ENCODE measurements around the gene UCHL1. TPM values are rescaled to one million over a fixed set of nuclear protein-coding genes. Genes with fewer than 3 reads are reported as not detected.
"Not testable (repeated sequence)": the region's sequence is repeated elsewhere in the genome, so short reads cannot be mapped to it uniquely, and the experiment has no call there.

The UCHL1 gene
- total and polyA plus RNA-seq, 8 donors = 2.7 to 198 (median 12.1) TPM

DNA sequence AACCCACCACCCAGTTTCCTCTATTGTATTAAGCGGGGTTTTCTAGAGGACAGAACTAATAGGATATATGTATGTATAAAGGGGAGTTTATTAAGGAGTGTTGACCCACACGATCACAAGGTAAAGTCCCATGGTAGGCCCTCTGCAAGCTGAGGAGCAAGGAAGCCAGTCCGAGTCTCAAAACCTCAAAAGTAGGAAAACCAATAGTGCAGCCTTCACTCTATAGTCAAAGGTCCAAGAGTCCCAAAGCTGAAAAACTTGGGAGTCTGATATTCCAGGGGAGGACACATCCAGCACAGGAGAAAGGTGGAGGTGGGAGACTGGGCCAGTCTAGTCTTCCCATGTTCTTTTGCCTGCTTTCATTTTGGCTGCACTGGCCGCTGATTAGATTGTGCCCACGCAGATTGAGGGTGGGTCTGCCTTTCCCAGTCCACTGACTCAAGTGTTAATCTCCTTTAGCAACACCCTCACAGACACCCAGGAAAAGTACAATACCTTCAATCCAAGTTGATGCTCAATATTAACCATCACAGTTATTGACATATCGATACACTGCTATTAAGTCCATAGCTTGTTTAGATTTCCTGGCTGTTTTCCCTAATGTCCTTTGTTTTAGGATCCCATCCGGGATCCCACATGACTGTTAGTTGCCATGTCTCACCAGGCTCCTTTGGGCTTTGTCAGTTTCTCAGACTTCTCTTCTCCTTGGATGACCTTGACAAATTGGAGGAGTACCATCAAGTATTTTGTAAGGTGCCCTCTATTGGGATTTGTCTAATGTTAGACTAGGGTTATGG, 12.2 kb downstream of the UCHL1 start:
- DNase-seq (no peak), FAIRE-seq (no peak), ATAC-seq (no peak)
- no peaks in the 10 kb centered on the region for H3K36me3 ChIP-seq
- no peak overlapping the region for H3K27ac ChIP-seq
- no peaks in the 10 kb centered on the region for H3K9me3 ChIP-seq
- TF ChIP-seq, protein P1, sequence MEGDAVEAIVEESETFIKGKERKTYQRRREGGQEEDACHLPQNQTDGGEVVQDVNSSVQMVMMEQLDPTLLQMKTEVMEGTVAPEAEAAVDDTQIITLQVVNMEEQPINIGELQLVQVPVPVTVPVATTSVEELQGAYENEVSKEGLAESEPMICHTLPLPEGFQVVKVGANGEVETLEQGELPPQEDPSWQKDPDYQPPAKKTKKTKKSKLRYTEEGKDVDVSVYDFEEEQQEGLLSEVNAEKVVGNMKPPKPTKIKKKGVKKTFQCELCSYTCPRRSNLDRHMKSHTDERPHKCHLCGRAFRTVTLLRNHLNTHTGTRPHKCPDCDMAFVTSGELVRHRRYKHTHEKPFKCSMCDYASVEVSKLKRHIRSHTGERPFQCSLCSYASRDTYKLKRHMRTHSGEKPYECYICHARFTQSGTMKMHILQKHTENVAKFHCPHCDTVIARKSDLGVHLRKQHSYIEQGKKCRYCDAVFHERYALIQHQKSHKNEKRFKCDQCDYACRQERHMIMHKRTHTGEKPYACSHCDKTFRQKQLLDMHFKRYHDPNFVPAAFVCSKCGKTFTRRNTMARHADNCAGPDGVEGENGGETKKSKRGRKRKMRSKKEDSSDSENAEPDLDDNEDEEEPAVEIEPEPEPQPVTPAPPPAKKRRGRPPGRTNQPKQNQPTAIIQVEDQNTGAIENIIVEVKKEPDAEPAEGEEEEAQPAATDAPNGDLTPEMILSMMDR (IDR thresholded peaks at IDR 0.05) = no peak
- no peaks in the 10 kb centered on the region for H3K27me3 ChIP-seq
- intact Hi-C loops (cut with DNase I) = no loop called here
- no peaks in the 10 kb centered on the region for H3K4me1 ChIP-seq
- H3K4me3 ChIP-seq = no peak overlapping the region
- WGBS, 2 donors = 83 to 88% methylated on average over 7 of the region's 7 CpGs

DNA sequence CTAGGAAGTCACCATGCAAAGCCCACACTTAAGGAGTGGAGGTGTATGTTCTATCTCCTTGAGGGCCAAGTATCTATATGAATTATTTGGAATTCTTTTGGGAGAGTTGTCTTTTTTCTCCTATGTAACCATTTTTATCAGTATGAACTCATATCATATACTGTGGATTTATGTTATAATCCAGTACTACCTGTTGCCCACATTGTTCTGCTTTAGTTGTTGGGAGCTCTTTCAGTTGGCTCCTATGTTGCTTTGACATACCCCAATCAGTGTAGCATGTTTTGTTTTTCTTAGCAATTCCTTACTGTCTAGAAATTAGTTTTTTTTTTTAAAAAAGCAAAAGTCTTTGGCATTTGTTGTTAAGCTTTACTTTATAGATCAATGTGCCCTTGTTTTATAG, 13.0 kb downstream of the UCHL1 start:
- ATAC-seq = no peak
- no peak for DNase-seq
- intact Hi-C loops (cut with DNase I) = no loop called here
- TF ChIP-seq, protein P1 (IDR thresholded peaks at IDR 0.05) = no peak
- Histone ChIP-seq H3K27me3 (no peaks in the 10 kb centered on the region), H3K4me1 (no peaks in the 10 kb centered on the region), H3K36me3 (no peaks in the 10 kb centered on the region), H3K9me3 (no peaks in the 10 kb centered on the region), H3K4me3 (no peak overlapping the region), H3K27ac (no peak overlapping the region)
- FAIRE-seq = no peak

DNA sequence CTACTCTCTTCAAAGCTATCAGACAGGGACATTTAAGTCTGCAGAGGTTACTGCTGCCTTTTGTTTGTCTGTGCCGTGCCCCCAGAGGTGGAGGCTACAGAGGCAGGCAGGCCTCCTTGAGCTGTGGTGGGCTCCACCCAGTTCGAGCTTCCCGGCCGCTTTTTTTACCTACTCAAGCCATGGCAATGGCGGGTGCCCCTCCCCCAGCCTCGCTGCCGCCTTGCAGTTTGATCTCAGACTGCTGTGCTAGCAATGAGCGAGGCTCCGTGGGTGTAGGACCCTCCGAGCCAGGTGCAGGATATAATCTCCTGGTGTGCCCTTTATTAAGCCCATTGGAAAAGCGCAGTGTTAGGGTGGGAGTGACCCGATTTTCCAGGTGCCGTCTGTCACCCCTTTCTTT, 19.2 kb downstream of the UCHL1 start:
- ATAC-seq; H3K4me1 ChIP-seq; H3K27ac ChIP-seq; H3K27me3 ChIP-seq; H3K9me3 ChIP-seq; H3K4me3 ChIP-seq; H3K36me3 ChIP-seq; intact Hi-C loops (cut with DNase I); FAIRE-seq; DNase-seq: not testable (repeated sequence)
- 83 to 89% methylated on average over 11 to 13 of the region's 13 CpGs for WGBS, 2 donors

DNA sequence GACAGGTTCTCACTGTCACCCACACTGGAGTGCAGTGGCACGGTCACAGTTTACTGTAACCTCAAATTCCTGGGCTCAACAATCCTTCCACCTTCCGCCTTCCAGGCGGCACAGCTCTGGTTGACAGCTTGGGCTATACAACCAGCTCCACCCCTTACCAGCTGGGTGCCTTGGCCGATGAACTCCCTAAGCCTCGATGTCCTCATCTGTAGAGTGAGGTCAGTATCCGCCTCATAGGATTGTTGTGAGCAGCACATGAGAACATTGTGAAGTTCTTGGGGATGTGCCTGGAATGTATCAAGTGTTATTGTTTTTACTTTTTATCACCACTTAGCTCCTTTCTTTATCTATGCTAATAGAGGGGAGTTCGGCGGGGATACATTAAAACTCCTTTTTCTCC, 23.3 kb downstream of the UCHL1 start:
- Histone ChIP-seq H3K27ac (no peak overlapping the region), H3K9me3 (no peaks in the 10 kb centered on the region), H3K36me3 (no peaks in the 10 kb centered on the region), H3K4me3 (no peak overlapping the region), H3K4me1 (no peaks in the 10 kb centered on the region), H3K27me3 (no peaks in the 10 kb centered on the region)
- DNase-seq (no peak), FAIRE-seq (no peak), ATAC-seq (no peak)
- TF ChIP-seq, protein P1 (IDR thresholded peaks at IDR 0.05) = no peak
- WGBS, 2 donors = 51 to 61% methylated on average over 8 of the region's 8 CpGs
- intact Hi-C loops (cut with DNase I) = loop anchor here in 2 of 3 donors (5.0 to 10.0 kb wide), 3 partner anchors 377 to 605 kb away; no protein-coding TSS in a partner anchor

DNA sequence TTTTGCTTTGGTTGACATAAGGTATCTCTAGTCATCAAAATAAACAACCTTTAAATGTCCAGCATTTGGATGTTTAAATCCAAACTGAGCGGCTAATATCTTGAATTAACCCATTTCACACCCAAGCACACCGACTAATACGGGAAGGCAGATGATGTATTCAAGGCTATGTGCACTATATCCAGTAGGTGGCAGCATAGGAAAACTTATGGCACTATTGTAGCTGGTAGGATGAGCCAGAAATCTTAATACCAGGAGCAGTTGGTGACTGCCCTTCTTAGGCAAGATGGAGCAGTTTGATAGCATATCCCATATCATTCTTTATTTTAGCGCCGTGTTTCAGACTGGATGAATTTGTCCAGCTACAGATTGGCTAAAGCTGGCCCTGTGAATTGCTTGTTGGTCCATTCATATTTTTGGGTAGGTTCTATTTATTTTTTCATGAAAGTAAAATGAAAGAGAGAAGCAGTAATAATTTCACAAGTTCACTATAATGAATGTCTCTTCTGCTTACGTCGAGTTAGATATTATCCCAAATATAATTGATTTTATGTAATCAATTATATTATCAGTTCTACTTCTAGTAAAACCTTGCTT, 24.4 kb downstream of the UCHL1 start:
- intact Hi-C loops (cut with DNase I) = loop anchor here in 2 of 3 donors (5.0 to 10.0 kb wide), 3 partner anchors 376 to 604 kb away; no protein-coding TSS in a partner anchor
- no peak overlapping the region for H3K27ac ChIP-seq
- H3K27me3 ChIP-seq = no peaks in the 10 kb centered on the region
- FAIRE-seq (peak; percentile 93), DNase-seq (peak in 3 of 6 donors; percentile 25 to 50 (median 26)), ATAC-seq (peak; percentile 91 to 99 (median 98))
- no peak overlapping the region for H3K4me3 ChIP-seq
- no peaks in the 10 kb centered on the region for H3K9me3 ChIP-seq
- H3K36me3 ChIP-seq = no peaks in the 10 kb centered on the region
- 2 to 6% methylated on average over 7 of the region's 7 CpGs for WGBS, 2 donors
- TF ChIP-seq, protein P1 (IDR thresholded peaks at IDR 0.05) = peak; percentile 55 to 80 (median 66)
- no peaks in the 10 kb centered on the region for H3K4me1 ChIP-seq
